ENCODE measurements around the gene DIAPH1.
"Not testable (repeated sequence)": the region's sequence is repeated elsewhere in the genome, so short reads cannot be mapped to it uniquely, and the experiment has no call there.

Gene DIAPH1

GRCh38 chr5:141609921-141610320 is 8.9 kb downstream of the DIAPH1 start:
- DNase-seq (ENCODE audit: low read depth), result not testable (repeated sequence)

GRCh38 chr5:141609044-141609443 is 9.8 kb downstream of the DIAPH1 start:
- no peak for DNase-seq (ENCODE audit: low read depth)

- no peak for DNase-seq (ENCODE audit: low read depth)
Measured at GRCh38 chr5:141608557-141608956, 10.2 kb downstream of the DIAPH1 start.

GRCh38 chr5:141608046-141608445 is 10.8 kb downstream of the DIAPH1 start:
- DNase-seq (ENCODE audit: low read depth), result no peak

- DNase-seq (ENCODE audit: low read depth), result peak; percentile 42
Measured at GRCh38 chr5:141605523-141606277, 13.1 kb downstream of the DIAPH1 start.

GRCh38 chr5:141603923-141604717 is 14.7 kb downstream of the DIAPH1 start:
- DNase-seq (ENCODE audit: low read depth), result no peak

- DNase-seq (ENCODE audit: low read depth), result no peak
Measured at GRCh38 chr5:141602606-141603005, 16.2 kb downstream of the DIAPH1 start.

- no peak for DNase-seq (ENCODE audit: low read depth)
Measured at GRCh38 chr5:141598391-141599345, 20.1 kb downstream of the DIAPH1 start.

GRCh38 chr5:141597814-141598213 is 21.0 kb downstream of the DIAPH1 start:
- no peak for DNase-seq (ENCODE audit: low read depth)

- no peak for DNase-seq (ENCODE audit: low read depth)
Measured at GRCh38 chr5:141597394-141597793, 21.4 kb downstream of the DIAPH1 start.

GRCh38 chr5:141596867-141597266 is 21.9 kb downstream of the DIAPH1 start:
- DNase-seq (ENCODE audit: low read depth), result no peak

- no peak for DNase-seq (ENCODE audit: low read depth)
Measured at GRCh38 chr5:141590127-141590526, 28.7 kb downstream of the DIAPH1 start.

- no peak for DNase-seq (ENCODE audit: low read depth)
Measured at GRCh38 chr5:141586246-141586645, 32.6 kb downstream of the DIAPH1 start.

GRCh38 chr5:141585594-141585993 is 33.2 kb downstream of the DIAPH1 start:
- DNase-seq (ENCODE audit: low read depth), result no peak

- DNase-seq (ENCODE audit: low read depth), result no peak
Measured at GRCh38 chr5:141574122-141574510, 44.7 kb downstream of the DIAPH1 start.

GRCh38 chr5:141573489-141574121 is 45.2 kb downstream of the DIAPH1 start:
- DNase-seq (ENCODE audit: low read depth), result no peak

- DNase-seq (ENCODE audit: low read depth), result no peak
Measured at GRCh38 chr5:141570655-141571054, 48.1 kb downstream of the DIAPH1 start.

GRCh38 chr5:141567513-141568117 is 51.2 kb downstream of the DIAPH1 start:
- no peak for DNase-seq (ENCODE audit: low read depth)

- no peak for DNase-seq (ENCODE audit: low read depth)
Measured at GRCh38 chr5:141565826-141566570, 52.8 kb downstream of the DIAPH1 start.

- peak; percentile 26 for DNase-seq (ENCODE audit: low read depth)
Measured at GRCh38 chr5:141564216-141564692, 54.5 kb downstream of the DIAPH1 start.

Data from stimulated activated CD8-positive, alpha-beta memory T cell treated with anti-CD3 and anti-CD28 coated beads, Interleukin-4, amount 100 ng/mL, for 24 hours (primary cell).